HG03066 (cell line): Measurements from ENCODE around the gene RPP25.
A peak's percentile ranks its signal among the peaks of the same experiment; 100 is the strongest.
"Not testable (repeated sequence)": the region's sequence is repeated elsewhere in the genome, so short reads cannot be mapped to it uniquely, and the experiment has no call there.

ENCODE experiments used
- ATAC-seq: cut with Tn5 transposase; IDR thresholded peaks from one replicate; pipeline ENCODE4 v1.9.1; 2021; ENCODE audit warnings: low read depth; ENCODE audit not compliant: unreplicated experiment

Gene RPP25

GRCh38 chr15:74963213-74963612 is 6.6 kb upstream of the RPP25 start:
- ATAC-seq: no peak

GRCh38 chr15:74962671-74963070 is 6.1 kb upstream of the RPP25 start:
- no peak for ATAC-seq

- ATAC-seq: no peak
These were observed 5.6 kb upstream of the RPP25 start for GRCh38 chr15:74962219-74962618.

GRCh38 chr15:74961616-74962015 is 5.0 kb upstream of the RPP25 start:
- no peak for ATAC-seq

- no peak for ATAC-seq
These were observed 4.5 kb upstream of the RPP25 start for GRCh38 chr15:74960995-74961588.

- ATAC-seq: no peak
These were observed 3.7 kb upstream of the RPP25 start for GRCh38 chr15:74960286-74960685.

- no peak for ATAC-seq
These were observed 3.0 kb upstream of the RPP25 start for GRCh38 chr15:74959586-74959939.

GRCh38 chr15:74958908-74959585 is 2.5 kb upstream of the RPP25 start:
- no peak for ATAC-seq

- no peak for ATAC-seq
These were observed 1.8 kb upstream of the RPP25 start for GRCh38 chr15:74958320-74958907.

- ATAC-seq: no peak
These were observed 984 bp upstream of the RPP25 start for GRCh38 chr15:74957476-74958035.

- ATAC-seq: peak; percentile 29
These were observed 550 bp downstream of the RPP25 start for GRCh38 chr15:74955796-74956647.

GRCh38 chr15:74955017-74955416 is 1.6 kb downstream of the RPP25 start:
- no peak for ATAC-seq

- no peak for ATAC-seq
These were observed 2.1 kb downstream of the RPP25 start for GRCh38 chr15:74954515-74954914.

GRCh38 chr15:74951006-74951405 is 5.6 kb downstream of the RPP25 start:
- ATAC-seq: no peak

GRCh38 chr15:74950078-74950908 is 6.3 kb downstream of the RPP25 start:
- ATAC-seq: no peak

- peak; percentile 84 for ATAC-seq
These were observed 18.8 kb downstream of the RPP25 start, which contains the start of gene COX5A for GRCh38 chr15:74937590-74938371. TSS of gene COX5A (minus strand) at chr15:74938073. CDS start at chr15:74938014, 59 bp downstream.

- ATAC-seq: no peak
These were observed 19.3 kb downstream of the RPP25 start for GRCh38 chr15:74937272-74937589.

- ATAC-seq: not testable (repeated sequence)
These were observed 21.4 kb downstream of the RPP25 start for GRCh38 chr15:74935193-74935592.

- no peak for ATAC-seq
These were observed 23.0 kb downstream of the RPP25 start for GRCh38 chr15:74933573-74933972.
